Measurements from ENCODE around the gene VRK3.

GRCh38 chr19:50024719-50025021 lies 502 bp downstream of the VRK3 start:
- TF ChIP-seq, protein P1, sequence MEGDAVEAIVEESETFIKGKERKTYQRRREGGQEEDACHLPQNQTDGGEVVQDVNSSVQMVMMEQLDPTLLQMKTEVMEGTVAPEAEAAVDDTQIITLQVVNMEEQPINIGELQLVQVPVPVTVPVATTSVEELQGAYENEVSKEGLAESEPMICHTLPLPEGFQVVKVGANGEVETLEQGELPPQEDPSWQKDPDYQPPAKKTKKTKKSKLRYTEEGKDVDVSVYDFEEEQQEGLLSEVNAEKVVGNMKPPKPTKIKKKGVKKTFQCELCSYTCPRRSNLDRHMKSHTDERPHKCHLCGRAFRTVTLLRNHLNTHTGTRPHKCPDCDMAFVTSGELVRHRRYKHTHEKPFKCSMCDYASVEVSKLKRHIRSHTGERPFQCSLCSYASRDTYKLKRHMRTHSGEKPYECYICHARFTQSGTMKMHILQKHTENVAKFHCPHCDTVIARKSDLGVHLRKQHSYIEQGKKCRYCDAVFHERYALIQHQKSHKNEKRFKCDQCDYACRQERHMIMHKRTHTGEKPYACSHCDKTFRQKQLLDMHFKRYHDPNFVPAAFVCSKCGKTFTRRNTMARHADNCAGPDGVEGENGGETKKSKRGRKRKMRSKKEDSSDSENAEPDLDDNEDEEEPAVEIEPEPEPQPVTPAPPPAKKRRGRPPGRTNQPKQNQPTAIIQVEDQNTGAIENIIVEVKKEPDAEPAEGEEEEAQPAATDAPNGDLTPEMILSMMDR (conservative IDR thresholded peaks at IDR 0.05 in 1 of 2, IDR thresholded peaks at IDR 0.05 in 1 of 2; ENCODE audit: extremely low read depth in 1 of 2, insufficient read depth in 1 of 2, low read depth in 1 of 2, low read length in 2 of 2), result no peak
- TF ChIP-seq EZH2 (IDR thresholded peaks at IDR 0.05; ENCODE audit: borderline replicate concordance, low read length), result no peak

All from mammary epithelial cell (primary cell).